Measurements from ENCODE around the gene FRK. TPM values are rescaled to one million over a fixed set of nuclear protein-coding genes. Genes with fewer than 3 reads are reported as not detected.

The FRK gene
- total RNA-seq, 1 donor from 2014 or later: 0.05 TPM

DNA sequence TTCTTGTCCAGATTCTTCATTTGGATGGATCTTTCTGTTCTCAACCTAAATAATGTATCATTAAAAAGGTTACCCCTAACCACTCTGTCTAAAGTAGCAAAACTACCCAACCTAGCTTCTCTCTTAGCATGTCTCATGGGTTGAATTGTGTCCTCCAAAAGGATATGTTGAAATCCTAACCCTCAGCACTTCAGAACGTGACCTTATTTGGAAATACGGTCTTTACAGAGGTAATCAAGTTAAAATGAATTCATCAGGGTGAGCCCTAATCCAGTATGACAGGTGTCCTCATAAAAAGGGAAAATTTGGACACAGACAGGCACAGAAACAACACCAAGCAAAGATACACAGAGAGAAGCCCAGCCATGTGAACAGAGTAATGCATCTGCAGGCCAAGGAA is 6.1 kb upstream of the FRK start:
- peaks cover 6% of the 10 kb centered on the region for H3K4me1 Mint-ChIP-seq (ENCODE audit: unreplicated experiment)
- H3K4me3 Mint-ChIP-seq (ENCODE audit: unreplicated experiment): no peak overlapping the region
- DNase-seq (ENCODE audit: extremely low spot score, unreplicated experiment): no peak
- H3K36me3 Mint-ChIP-seq (ENCODE audit: unreplicated experiment): no peaks in the 10 kb centered on the region
- H3K27me3 Mint-ChIP-seq (ENCODE audit: unreplicated experiment): no peaks in the 10 kb centered on the region
- no peak overlapping the region for H3K27ac Mint-ChIP-seq (ENCODE audit: unreplicated experiment)
- TF ChIP-seq, protein P1, sequence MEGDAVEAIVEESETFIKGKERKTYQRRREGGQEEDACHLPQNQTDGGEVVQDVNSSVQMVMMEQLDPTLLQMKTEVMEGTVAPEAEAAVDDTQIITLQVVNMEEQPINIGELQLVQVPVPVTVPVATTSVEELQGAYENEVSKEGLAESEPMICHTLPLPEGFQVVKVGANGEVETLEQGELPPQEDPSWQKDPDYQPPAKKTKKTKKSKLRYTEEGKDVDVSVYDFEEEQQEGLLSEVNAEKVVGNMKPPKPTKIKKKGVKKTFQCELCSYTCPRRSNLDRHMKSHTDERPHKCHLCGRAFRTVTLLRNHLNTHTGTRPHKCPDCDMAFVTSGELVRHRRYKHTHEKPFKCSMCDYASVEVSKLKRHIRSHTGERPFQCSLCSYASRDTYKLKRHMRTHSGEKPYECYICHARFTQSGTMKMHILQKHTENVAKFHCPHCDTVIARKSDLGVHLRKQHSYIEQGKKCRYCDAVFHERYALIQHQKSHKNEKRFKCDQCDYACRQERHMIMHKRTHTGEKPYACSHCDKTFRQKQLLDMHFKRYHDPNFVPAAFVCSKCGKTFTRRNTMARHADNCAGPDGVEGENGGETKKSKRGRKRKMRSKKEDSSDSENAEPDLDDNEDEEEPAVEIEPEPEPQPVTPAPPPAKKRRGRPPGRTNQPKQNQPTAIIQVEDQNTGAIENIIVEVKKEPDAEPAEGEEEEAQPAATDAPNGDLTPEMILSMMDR (IDR thresholded peaks at IDR 0.05): no peak
- no peaks in the 10 kb centered on the region for H3K9me3 Mint-ChIP-seq (ENCODE audit: unreplicated experiment)

DNA sequence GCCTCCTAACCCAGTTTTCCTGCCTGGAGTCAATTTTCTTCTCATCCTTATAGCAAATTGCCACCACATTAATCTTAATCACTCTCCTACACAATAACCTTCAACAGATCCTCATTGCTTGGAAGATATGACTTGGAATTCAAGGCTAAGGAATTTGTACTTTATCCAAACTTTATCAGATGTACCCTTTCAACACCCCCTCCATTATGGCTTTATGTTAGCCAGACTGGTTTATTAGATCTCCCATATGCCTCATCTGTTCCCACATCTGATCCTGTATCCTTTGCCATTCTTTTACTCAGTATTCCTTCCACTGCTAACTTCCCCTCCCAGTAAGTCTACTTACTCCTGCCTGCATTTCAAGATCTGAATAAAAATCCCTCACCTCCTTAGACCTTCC is 4.0 kb upstream of the FRK start:
- no peak for DNase-seq (ENCODE audit: extremely low spot score, unreplicated experiment)
- TF ChIP-seq, protein P1 (IDR thresholded peaks at IDR 0.05): no peak
- Mint-ChIP-seq H3K27me3 (ENCODE audit: unreplicated experiment) (no peaks in the 10 kb centered on the region), H3K9me3 (ENCODE audit: unreplicated experiment) (no peaks in the 10 kb centered on the region), H3K36me3 (ENCODE audit: unreplicated experiment) (no peaks in the 10 kb centered on the region), H3K4me3 (ENCODE audit: unreplicated experiment) (no peak overlapping the region), H3K4me1 (ENCODE audit: unreplicated experiment) (peaks cover 8% of the 10 kb centered on the region), H3K27ac (ENCODE audit: unreplicated experiment) (no peak overlapping the region)

DNA sequence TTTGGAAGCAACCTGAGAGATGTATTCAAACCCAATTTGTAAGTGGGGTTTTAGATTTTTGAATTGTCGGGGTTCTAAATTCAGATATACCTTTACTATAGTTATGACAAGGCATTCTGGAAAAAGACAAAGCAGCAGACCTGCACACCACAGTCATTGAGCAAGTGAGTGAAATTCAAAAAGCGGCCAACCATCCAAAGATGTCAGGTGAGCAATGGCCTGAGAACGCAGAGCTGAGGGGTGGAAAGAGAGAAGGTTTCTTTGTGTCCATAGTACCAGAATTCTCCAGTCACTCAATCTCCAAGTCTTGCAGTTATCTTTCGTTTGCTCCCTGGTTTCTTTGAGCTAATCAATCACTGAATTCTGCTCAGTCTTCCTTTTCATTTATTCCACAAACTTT is 1.8 kb upstream of the FRK start:
- TF ChIP-seq, protein P1 (IDR thresholded peaks at IDR 0.05): no peak
- peaks cover 7% of the 10 kb centered on the region for H3K4me1 Mint-ChIP-seq (ENCODE audit: unreplicated experiment)
- no peaks in the 10 kb centered on the region for H3K36me3 Mint-ChIP-seq (ENCODE audit: unreplicated experiment)
- no peak overlapping the region for H3K4me3 Mint-ChIP-seq (ENCODE audit: unreplicated experiment)
- no peaks in the 10 kb centered on the region for H3K9me3 Mint-ChIP-seq (ENCODE audit: unreplicated experiment)
- H3K27me3 Mint-ChIP-seq (ENCODE audit: unreplicated experiment): no peaks in the 10 kb centered on the region
- H3K27ac Mint-ChIP-seq (ENCODE audit: unreplicated experiment): no peak overlapping the region
- no peak for DNase-seq (ENCODE audit: extremely low spot score, unreplicated experiment)

DNA sequence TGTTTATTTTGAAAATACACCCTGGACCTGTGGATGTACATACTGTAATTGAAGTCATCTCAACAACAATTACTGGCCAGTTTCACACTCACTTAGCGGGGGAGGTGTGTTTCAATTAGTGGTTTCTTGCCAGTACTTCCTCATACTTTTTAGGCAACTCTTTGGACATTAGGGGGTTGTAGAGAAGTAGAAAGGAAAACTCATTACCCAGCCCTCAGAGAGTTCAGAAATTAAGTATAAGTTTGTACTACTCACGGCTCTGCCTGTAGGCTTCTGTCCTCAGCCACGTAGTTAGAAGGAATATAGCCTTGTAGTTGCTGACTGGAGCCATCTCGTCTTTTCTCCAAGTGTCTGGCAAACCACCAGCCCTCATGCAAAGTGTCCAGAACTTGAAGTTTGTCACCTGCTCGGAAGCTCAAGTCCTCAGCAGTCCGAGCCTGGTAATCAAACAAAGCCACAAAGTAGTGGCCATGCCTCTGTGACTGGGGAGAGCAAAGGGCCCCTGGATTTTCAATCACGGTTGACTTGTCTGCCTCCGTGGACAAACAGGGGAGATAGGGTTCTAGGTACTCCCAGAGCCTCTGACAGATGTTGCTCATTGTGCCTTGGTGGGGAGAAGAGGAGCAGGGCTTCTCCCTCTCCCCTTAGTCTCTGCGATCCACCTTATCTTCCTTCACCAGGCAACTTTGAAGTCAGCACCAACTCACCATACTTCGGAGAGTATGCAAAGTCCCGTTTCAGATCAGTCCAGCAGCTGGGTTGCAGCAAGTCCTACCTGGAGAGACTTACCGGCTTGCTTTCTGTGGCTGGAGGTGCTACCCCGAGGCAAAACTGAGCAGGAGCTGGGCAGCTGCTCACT is 749 bp downstream of the FRK start:
- H3K27me3 Mint-ChIP-seq (ENCODE audit: unreplicated experiment): no peaks in the 10 kb centered on the region
- H3K36me3 Mint-ChIP-seq (ENCODE audit: unreplicated experiment): no peaks in the 10 kb centered on the region
- no peak for DNase-seq (ENCODE audit: extremely low spot score, unreplicated experiment)
- H3K27ac Mint-ChIP-seq (ENCODE audit: unreplicated experiment): peak overlapping the region; percentile 66
- H3K4me3 Mint-ChIP-seq (ENCODE audit: unreplicated experiment): no peak overlapping the region
- TF ChIP-seq, protein P1 (IDR thresholded peaks at IDR 0.05): no peak
- peaks cover 7% of the 10 kb centered on the region for H3K4me1 Mint-ChIP-seq (ENCODE audit: unreplicated experiment)
- no peaks in the 10 kb centered on the region for H3K9me3 Mint-ChIP-seq (ENCODE audit: unreplicated experiment)

DNA sequence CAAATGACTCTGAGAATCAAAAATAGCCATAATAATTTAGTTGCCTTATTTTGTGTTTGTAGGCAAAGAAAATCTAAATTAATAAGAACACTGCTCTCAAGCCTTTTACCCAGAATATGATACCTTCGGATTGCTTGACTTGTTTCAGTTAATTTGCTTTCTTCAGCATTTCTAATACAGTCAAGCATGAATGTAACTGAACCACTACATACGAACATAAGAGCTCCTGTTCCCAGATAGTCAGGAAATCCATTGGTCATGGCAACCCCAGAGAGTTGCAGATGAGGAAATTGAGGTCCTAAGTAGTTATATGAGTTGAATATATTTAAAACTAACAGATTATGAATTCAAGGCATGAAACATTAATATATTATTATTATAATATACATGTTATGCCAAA is 2.9 kb downstream of the FRK start:
- Mint-ChIP-seq H3K4me1 (ENCODE audit: unreplicated experiment) (peaks cover 7% of the 10 kb centered on the region), H3K9me3 (ENCODE audit: unreplicated experiment) (no peaks in the 10 kb centered on the region), H3K36me3 (ENCODE audit: unreplicated experiment) (no peaks in the 10 kb centered on the region), H3K27me3 (ENCODE audit: unreplicated experiment) (no peaks in the 10 kb centered on the region), H3K4me3 (ENCODE audit: unreplicated experiment) (no peak overlapping the region), H3K27ac (ENCODE audit: unreplicated experiment) (no peak overlapping the region)
- no peak for DNase-seq (ENCODE audit: extremely low spot score, unreplicated experiment)
- TF ChIP-seq, protein P1 (IDR thresholded peaks at IDR 0.05): no peak

Measured in osteocyte (in vitro differentiated cells).